Body of pancreas (tissue), 4 donors: Measurements from ENCODE around the gene FURIN. TPM values are rescaled to one million over a fixed set of nuclear protein-coding genes. Genes with fewer than 3 reads are reported as not detected.
"Not testable (repeated sequence)": the region's sequence is repeated elsewhere in the genome, so short reads cannot be mapped to it uniquely, and the experiment has no call there.

Experiments
- ATAC-seq: fragments of 150-250 bp; one replicate; pipeline ENCODE4 v1.9.1; 2016
- DNase-seq, 4 donors: peaks; one replicate each; pipeline ENCODE4 v3.0.0-alpha.2; 2019
- H3K27ac ChIP-seq, 4 donors: fragments of 200-600 bp; sonication (generic); 1 replicate in 3 of 4; 2 replicates in 1 of 4; pipeline versions ENCODE4 v1.5.1 to v1.6.1; 2016 to 2019; ENCODE audit warnings: mild to moderate bottlenecking in 1 of 4, mixed read lengths in 1 of 4, moderate library complexity in 1 of 4
- H3K27me3 ChIP-seq, 2 donors: fragments of 200-600 bp; sonication (generic); one replicate each; pipeline ENCODE4 v1.6.0; 2016; ENCODE audit warnings: mild to moderate bottlenecking in 1 of 2
- H3K36me3 ChIP-seq, 2 donors: fragments of 200-600 bp; sonication (generic); replicated peaks in 1 of 2; 2 replicates each; pipeline ENCODE4 v1.5.1; 2016; ENCODE audit warnings: low read depth in 2 of 2; ENCODE audit not compliant: insufficient read depth in 1 of 2
- H3K4me1 ChIP-seq: fragments of 200-600 bp; sonication (generic); one replicate; pipeline ENCODE4 v1.6.0; 2016
- H3K4me3 ChIP-seq, 2 donors: fragments of 200-600 bp; sonication (generic); 1 replicate in 1 of 2; 2 replicates in 1 of 2; pipeline ENCODE4 v1.5.1; 2016 to 2019
- H3K9me3 ChIP-seq, 3 donors: fragments of 200-600 bp; sonication (generic); 1 replicate in 2 of 3; 2 replicates in 1 of 3; pipeline ENCODE4 v1.5.1; 2016
- CTCF ChIP-seq, 7 experiments: fragments of 450-650 bp in 4 of 7; fragments of 200-600 bp in 3 of 7; sonication (generic) in 3 of 7; IDR thresholded peaks; one replicate each; pipeline ENCODE4 v1.5.1; 2016 to 2019; ENCODE audit warnings: antibody characterized with exemption in 7 of 7
- POLR2A ChIP-seq, 3 donors: fragments of 450-650 bp; IDR thresholded peaks; one replicate each; pipeline ENCODE4 v1.6.1; 2016; ENCODE audit warnings: antibody characterized with exemption in 3 of 3, mild to moderate bottlenecking in 2 of 3
- WGBS, 2 donors: methylation state at CpG; one replicate each; pipeline ENCODE4 v1.1.5; 2017; 5-methylcytosine and 5-hydroxymethylcytosine counted together
- intact Hi-C: fragments of 100-400 bp; cut with DNase I; formaldehyde crosslinking; loops from one replicate; pipeline ENCODE4 v1.15.1; 2023
- total RNA-seq, 2 donors: library from RNA; depleted of rRNA; stranded (reverse); fragments of >200 nt; gene quantifications; one replicate each; pipeline ENCODE4 v1.1.0, GENCODE V29; 2016

The FURIN gene
- total RNA-seq, 2 donors from 2014 or later, result 88.0 to 112 TPM

GRCh38 chr15:90905306-90906180 lies 37.2 kb downstream of the FURIN start:
- Histone ChIP-seq H3K9me3 (no peaks in the 10 kb centered on the region), H3K36me3 (peaks cover 6 to 21% of the 10 kb centered on the region in 2 donors), H3K4me3 (no peak overlapping the region), H3K4me1 (peaks cover 57% of the 10 kb centered on the region), H3K27ac (peak overlapping the region; percentile 43 to 96 (median 73)), H3K27me3 (no peaks in the 10 kb centered on the region)
- ATAC-seq (no peak), DNase-seq (no peak)
- no peak for TF ChIP-seq POLR2A (IDR thresholded peaks at IDR 0.05)
- intact Hi-C loops, result no loop called here
- 82 to 86% methylated on average over 28 of the region's 28 CpGs for WGBS, 2 donors

- Histone ChIP-seq H3K27ac (peak overlapping the region; percentile 43 to 96 (median 73)), H3K9me3 (no peaks in the 10 kb centered on the region), H3K4me3 (no peak overlapping the region), H3K27me3 (no peaks in the 10 kb centered on the region), H3K36me3 (peaks cover 13 to 28% of the 10 kb centered on the region in 2 donors), H3K4me1 (peaks cover 56% of the 10 kb centered on the region)
- ATAC-seq (peak; percentile 50), DNase-seq (peak; percentile 90 to 93 (median 92))
- WGBS, 2 donors, result 63 to 66% methylated on average over 10 to 11 of the region's 11 CpGs
- intact Hi-C loops, result no loop called here
- TF ChIP-seq POLR2A (IDR thresholded peaks at IDR 0.05) (peak; percentile 22 to 70 (median 61)), CTCF (IDR thresholded peaks at IDR 0.05) (no peak)
Observed at GRCh38 chr15:90906181-90906849, 37.9 kb downstream of the FURIN start.

- TF ChIP-seq POLR2A (IDR thresholded peaks at IDR 0.05), result no peak
- TF ChIP-seq CTCF (IDR thresholded peaks at IDR 0.05), result no peak
Observed at GRCh38 chr15:90907051-90907660, 38.8 kb downstream of the FURIN start.

GRCh38 chr15:90907838-90908507 lies 39.6 kb downstream of the FURIN start:
- no peak for ATAC-seq
- intact Hi-C loops, result no loop called here
- Histone ChIP-seq H3K9me3 (no peaks in the 10 kb centered on the region), H3K36me3 (peaks cover 29 to 45% of the 10 kb centered on the region in 2 donors), H3K4me3 (no peak overlapping the region), H3K4me1 (peaks cover 47% of the 10 kb centered on the region), H3K27me3 (no peaks in the 10 kb centered on the region), H3K27ac (peak overlapping the region in 2 of 4 donors; percentile 23 to 33)
- TF ChIP-seq POLR2A (IDR thresholded peaks at IDR 0.05) (no peak), CTCF (IDR thresholded peaks at IDR 0.05) (no peak)
- 49 to 73% methylated on average over 9 of the region's 9 CpGs for WGBS, 2 donors
- no peak for DNase-seq

More at GRCh38 chr15:90907051-90907660, 38.8 kb downstream of the FURIN start:
- Histone ChIP-seq H3K4me3 (no peak overlapping the region), H3K27me3 (no peaks in the 10 kb centered on the region), H3K27ac (peak overlapping the region in 2 of 4 donors; percentile 72 to 96), H3K9me3 (no peaks in the 10 kb centered on the region), H3K36me3 (peaks cover 21 to 37% of the 10 kb centered on the region in 2 donors), H3K4me1 (peaks cover 47% of the 10 kb centered on the region)
- intact Hi-C loops, result no loop called here
- 83 to 95% methylated on average over 6 to 15 of the region's 15 CpGs for WGBS, 2 donors
- no peak for ATAC-seq
- DNase-seq, result no peak

- H3K27me3 ChIP-seq, intact Hi-C loops, DNase-seq, H3K4me3 ChIP-seq, H3K27ac ChIP-seq, H3K9me3 ChIP-seq, ATAC-seq: not testable (repeated sequence)
- Histone ChIP-seq H3K36me3 (peaks cover 30 to 59% of the 10 kb centered on the region in 2 donors), H3K4me1 (peaks cover 35% of the 10 kb centered on the region)
- WGBS, 2 donors, result 65 to 85% methylated on average over 5 to 11 of the region's 11 CpGs
Observed at GRCh38 chr15:90909449-90909848, 41.1 kb downstream of the FURIN start.
